HL-60/S4 treated with phorbol 12-myristate 13-acetate at 8.2 ng/mL for 4 days and 3 days (cell line): Measurements from ENCODE around the gene ACTN4.
"Not testable (repeated sequence)": the region's sequence is repeated elsewhere in the genome, so short reads cannot be mapped to it uniquely, and the experiment has no call there.

Experiments used
- in situ Hi-C: fragments of 300-500 bp; cut with MboI; formaldehyde crosslinking; loops from 2 replicates; pipeline ENCODE4 v1.15.0; 2022; ENCODE audit warnings: low sequenced_read_pairs

ACTN4 gene

DNA sequence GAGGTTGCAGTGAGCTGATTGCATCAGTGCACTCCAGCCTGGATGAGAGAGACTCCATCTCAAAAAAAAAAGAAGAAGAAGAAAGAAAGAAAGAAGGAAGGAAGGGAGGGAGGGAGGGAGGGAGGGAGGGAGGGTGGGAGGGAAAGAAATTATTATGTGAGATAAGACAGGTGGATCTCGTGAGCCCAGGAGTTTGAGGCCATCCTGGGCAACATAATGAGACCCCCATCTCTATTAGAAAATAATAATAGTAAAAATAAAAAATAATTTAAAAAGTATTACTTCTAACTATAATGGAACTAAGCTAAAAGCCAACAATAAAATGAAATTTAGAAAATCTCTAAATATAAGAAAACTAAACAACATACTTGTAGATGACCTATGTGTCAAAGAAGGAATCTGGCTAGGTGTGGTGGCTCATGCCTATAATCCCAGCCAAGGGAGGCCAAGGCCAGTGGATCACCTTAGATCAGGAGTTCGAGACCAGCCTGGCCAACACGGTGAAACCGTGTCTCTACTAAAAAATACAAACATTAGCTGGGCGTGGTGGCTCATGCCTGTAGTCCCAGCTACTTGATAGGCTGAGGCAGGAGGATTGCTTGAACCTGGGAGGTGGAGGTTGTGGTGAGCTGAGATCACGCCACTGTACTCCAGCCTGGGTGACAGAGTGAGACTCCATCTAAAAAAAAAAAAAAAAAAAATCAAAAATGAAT is 113.5 kb downstream of the ACTN4 start:
- in situ Hi-C loops, result not testable (repeated sequence)

DNA sequence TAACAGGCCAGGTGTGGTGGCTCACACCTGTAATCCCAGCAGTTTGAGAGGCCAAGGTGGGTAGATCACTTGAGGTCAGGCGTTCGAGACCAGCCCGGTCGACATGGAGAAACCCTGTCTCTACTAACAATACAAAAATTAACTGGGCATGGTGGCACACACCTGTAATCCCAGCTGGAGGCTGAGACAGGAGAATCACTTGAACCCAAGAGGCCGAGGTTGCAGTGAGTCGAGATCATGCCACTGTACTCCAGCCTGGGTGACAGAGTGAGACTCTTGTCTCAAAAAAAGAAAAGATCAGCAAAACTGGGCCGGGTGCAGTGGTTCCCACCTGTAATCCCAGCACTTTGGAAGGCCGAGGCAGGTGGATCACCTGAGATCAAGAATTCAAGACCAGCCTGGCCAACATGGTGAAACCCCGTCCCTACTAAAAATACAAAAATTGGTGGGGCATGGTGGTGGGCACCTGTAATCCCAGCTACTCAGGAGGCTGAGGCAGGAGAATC is 114.5 kb downstream of the ACTN4 start:
- in situ Hi-C loops, result not testable (repeated sequence)

DNA sequence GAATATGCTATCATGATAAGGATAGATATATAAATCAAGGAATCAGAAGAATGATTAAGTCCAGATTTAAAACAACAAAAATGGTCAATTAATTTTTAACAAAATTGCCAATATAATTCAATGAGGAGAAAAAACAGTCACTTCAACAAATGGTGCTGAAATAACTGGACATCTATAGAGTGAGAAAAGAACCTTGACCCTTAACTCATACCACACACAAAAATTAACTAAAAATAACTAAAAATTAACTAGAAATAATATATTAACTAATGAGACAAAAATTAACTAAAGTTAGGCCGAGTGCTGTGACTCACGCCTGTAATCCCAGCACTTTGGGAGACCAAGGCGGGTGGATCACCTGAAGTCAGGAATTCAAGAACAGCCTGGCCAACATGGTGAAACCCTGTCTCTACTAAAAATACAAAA is 116.4 kb downstream of the ACTN4 start:
- in situ Hi-C loops, result no loop called here

DNA sequence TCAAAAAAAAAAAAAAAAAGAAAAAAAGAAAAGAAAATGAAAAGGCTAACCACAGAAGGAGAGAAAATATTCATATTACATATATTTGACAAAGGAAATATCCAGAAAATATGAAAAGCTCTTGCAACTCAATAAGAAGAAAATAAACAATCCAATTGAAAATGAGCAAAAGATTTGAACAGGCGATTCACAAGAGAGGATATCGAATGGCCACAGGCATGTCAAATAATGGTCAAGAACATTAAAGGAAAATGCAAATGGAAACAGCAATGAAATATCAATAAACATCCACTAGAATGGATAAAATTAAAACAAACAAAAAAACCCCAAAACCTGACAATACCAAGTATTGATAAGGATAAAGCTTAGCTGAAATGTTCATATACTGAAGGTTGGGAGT is 117.8 kb downstream of the ACTN4 start:
- in situ Hi-C loops, result no loop called here

DNA sequence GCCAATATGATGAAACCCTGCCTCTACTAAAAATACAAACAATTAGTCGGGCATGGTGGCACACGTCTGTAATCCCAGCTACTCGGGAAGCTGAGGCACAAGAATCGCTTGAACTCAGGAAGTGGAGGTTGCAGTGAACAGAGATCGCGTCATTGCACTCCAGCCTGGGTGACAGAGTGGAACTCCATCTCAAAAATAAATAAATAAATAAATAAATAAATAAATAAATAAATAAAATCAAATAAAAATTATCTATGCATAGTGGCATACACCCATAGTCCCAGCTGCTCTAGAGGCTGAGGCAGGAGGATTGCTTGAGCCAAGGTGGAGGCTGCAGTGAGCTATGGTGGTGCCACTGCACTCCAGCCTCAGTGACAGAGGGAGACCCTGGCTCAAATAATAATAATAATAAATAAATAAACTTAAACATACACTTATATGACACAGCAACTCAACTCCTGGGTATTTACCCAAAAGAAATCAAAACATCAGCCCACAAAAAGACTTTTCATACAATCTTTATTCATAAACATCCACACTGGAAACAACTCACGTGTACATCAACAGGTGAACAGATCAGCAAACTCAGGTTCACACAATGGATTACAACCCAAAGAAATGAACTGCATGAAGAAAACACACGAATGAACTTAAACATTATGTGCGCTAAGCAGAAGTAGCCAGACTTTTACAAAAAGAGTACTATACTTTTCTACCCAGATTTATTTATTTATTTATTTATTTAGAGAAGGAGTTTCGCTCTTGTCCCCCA is 119.0 kb downstream of the ACTN4 start:
- in situ Hi-C loops, result no loop called here

DNA sequence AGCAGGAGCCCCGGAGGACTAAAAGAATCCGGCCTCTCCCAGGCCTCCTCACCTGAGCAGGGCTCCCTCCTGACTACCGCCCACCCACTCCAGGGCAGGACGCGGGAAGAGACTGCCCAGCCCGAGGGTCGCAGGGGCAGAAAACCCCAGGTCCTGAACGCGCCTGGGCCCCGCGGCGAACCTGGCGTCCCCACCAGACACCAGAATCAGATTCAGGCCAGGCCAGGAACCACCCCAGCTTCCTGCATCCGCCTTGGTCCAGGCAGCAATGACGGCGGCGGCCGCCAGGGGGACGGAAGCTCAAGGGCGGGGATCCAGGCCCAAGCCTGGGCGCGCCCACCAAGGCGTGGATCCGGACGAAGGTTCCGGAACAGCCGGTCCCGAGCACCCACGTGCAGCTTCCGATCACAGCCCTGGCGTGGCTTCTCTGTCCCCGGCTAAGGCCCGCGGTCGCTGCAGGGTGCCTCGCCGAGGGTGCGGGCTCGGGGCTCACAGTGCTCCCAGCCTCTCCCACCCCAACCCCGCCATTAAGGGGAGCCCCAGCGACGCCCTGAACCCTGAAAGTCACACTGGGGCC is 122.3 kb downstream of the ACTN4 start:
- in situ Hi-C loops, result no loop called here

DNA sequence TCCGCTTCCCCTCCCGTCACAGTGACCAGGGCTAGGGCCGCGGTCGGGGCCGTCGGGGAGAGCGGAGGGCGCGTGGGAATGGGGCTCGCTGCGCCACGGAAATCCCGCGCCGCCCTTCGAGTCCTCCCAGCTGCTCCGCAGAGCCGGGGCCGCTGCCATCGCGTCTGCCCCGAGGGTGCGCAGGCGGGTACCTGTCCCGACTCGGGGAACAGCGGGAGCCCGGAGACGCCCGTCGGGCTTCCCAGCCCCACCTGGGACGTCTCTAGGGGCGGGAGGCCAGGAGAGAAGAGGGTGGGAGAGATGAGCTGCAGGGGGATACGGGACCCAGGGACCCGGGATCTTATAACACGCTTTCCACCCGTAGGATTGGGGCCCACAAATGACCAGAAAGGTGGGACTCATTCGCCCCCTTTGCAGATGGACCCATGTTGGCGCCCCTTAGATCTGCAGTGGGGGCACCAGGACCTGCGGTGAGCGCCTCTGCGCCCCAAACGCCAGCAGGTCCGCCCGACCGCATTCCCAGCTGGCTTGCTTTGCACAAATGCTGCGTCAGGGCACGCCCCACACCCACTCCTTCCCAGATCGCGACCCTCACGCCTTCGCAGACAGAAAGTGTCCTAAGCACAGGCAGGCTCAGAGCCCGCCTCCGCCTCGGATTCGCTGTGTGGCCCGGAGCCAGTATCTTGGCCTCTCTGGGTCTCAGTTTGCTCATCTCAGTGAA is 122.9 kb downstream of the ACTN4 start:
- in situ Hi-C loops, result not testable (repeated sequence)

DNA sequence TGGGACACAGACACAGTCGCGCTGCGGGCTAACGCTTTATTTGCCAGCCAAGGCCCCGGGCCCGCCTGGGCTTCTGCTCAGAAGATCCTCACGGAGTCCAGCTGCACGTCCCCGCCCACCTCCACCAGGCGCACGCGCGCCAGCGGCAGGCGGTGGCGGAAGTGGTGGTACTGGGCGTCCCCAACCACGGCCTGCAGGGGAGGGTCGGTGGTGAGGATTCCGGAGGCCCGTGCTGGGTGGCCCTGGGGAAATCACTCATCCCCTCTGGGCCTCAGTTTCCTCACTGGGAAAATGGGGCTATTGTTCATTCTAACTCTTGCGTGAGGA is 123.5 kb downstream of the ACTN4 start:
- in situ Hi-C loops, result not testable (repeated sequence)

DNA sequence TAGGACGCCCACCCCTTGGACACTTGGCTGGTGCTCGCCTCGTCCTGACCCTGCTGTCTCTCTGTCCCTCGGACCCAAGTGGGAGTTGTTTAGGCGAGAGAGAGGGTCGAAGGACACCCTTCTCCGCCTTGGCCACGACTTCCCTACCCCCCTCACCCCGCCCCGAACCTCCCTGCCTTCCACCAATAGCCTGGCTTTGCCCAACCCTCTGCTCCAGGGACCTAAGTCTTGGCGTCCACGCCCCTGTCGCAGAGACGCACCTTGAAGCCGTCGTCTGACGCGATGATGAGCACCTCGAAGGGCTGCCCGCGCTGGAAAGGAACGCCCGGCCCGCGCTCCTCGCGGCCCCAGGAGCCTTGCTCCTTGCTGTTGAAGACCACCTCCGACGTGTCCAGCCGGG is 124.1 kb downstream of the ACTN4 start:
- in situ Hi-C loops, result not testable (repeated sequence)

DNA sequence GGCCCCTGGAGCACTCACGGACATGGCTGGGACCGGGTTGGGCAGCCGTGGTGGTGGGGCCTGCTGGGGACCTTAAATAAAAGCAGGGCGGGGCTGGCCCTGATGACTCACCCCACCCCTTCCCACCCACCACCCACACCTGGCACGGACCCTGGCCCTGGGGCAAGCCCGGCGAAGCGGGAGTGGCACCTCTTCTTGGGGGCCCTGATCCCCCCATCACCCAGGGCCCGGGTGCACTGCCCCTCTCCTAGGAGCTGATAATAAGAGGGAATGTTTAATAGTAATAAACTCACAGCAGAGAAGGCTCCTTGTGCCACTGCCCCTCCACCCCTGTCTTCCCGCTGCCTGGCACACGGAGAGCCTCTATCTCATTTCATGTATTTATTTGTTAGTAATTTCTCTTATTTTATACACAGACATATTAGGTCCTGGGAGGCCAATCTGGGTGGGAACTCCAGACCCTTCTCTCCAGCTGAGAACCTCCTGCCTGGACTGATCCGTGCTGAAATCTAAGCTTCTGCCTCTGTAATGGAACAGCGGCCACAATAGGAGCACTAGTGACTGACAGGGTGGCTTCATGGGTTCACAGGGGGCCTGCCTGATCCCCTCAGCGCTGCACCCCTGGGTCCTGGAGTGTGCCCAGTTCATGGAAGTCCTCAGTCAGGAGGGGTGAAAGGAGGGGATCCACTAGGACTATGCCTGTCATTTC is 126.2 kb downstream of the ACTN4 start, which contains the start of gene LGALS7:
Gene LGALS7, minus strand, starts transcription at position 49 of the 709 bp plus-strand sequence. Its CDS starts 25 bp downstream, at position 24.
- in situ Hi-C loops, result no loop called here

DNA sequence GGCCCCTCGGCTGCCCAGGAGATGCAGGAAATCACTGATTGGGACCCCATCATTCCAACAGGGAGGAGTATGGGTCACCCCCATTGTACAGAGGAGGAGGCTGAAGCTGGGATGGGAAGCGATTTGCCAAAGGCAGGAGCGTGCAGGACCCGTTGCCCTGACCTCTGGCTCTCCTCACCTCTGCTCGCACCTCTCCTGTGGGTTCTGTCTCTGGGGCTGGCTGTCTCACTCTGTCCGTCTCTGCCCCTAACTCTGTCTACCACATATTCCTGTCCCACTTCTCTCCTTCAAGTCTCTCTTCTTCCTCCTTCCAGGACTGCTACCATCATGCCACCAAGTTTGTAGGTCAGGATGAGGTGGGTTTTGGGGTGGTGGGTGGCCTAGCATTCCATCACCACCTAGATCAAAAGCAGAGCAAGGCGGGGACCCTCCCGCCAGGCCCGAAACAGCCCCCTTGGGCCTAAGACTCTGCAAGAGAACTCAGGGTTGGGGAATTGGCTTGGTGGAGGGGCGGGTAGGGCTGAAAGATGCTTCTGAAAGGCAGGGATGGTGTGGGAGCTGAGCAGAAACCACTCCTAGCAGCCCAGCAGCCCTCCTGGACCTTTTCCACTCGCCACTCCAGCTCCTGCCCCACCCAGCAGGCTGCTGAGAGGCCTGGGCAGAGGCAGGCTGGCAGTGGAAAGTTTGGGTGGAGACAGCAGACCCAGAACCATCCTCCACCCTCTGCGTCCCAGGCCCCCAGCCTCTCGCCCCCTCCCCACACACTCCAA is 126.9 kb downstream of the ACTN4 start:
- in situ Hi-C loops, result no loop called here

DNA sequence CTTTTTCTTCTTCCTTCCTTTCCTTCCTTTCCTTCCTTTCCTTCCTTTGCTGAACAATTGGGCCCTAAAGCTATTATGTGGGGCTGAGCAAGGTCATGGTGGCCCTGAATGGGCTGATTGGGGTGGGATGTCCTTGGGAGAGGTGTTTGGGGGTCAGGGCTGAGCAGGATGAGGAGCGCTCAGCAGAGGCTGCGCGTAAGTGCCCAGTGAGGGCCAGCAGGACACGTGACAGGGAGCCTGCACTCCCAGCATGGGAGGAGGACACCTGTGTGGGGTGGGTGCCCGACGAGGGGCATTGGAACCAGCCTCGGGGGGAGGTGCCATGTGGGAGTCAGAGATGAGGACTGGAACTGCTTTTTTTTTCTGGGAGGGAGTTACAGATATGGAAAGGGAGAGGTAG is 131.3 kb downstream of the ACTN4 start:
- in situ Hi-C loops, result no loop called here

DNA sequence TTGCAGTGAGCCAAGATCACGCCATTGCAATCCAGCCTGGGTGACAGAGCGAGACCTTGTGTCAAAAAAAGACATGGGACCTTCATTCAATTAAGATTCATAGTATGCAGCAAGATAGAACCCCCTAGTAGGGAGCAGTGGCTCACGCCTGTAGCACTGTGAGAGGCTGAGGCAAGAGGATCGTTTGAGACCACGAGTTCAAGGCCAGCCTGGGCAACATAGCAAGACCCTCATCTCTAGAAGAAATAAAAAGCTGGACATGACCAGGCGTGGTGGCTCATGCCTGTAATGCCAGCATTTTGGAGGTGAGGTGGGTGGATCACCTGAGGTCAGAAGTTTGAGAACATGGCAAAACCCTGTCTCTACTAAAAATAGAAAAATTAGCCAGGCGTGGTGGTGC is 133.0 kb downstream of the ACTN4 start:
- in situ Hi-C loops, result no loop called here

DNA sequence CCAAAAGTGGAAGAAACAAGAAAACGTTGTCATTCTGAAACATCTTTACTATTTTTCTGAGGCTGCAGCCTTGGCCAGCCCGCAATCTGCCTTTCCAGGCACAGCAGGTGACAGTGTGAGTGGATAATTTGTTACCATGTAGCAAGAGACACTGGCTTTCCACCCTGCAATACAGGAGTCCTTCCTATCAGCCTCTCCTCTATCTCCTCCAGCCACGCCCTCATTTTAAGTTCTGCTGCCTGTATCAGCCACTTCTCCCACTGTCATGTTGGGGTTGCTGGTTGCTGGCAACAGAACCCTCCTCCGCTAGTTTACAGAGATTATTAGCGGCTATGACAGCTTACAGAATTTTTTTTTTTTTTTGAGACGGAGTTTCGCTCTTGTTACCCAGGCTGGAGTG is 133.6 kb downstream of the ACTN4 start:
- in situ Hi-C loops, result no loop called here
